K562 (cell line): Measurements from ENCODE around the gene ATP12A. TPM values are rescaled to one million over a fixed set of nuclear protein-coding genes. Genes with fewer than 3 reads are reported as not detected.

ENCODE experiments used
- ATF1 ChIP-seq, 2 experiments: fragments of 450-650 bp in 1 of 2; IDR thresholded peaks; 2 replicates each; pipeline ENCODE4 v1.6.1; 2016; ENCODE audit warnings: missing compliant biosample characterization in 1 of 2, missing genetic modification characterization in 1 of 2
- BRD4 ChIP-seq: fragments of 200-600 bp; sonication (generic); IDR thresholded peaks from 2 replicates; pipeline ENCODE4 v1.6.1; 2017; ENCODE audit warnings: inconsistent platforms
- CTBP1 ChIP-seq: fragments of 450-650 bp; IDR thresholded peaks from 2 replicates; pipeline ENCODE4 v1.6.1; 2016; ENCODE audit warnings: borderline replicate concordance
- HDGF ChIP-seq: fragments of 450-650 bp; IDR thresholded peaks from 2 replicates; pipeline ENCODE4 v1.6.1; 2016
- KLF16 ChIP-seq: IDR thresholded peaks from 2 replicates; pipeline ENCODE4 v1.6.1; 2016; ENCODE audit warnings: antibody characterized with exemption
- POLR2AphosphoS5 ChIP-seq: IDR thresholded peaks from 2 replicates; pipeline ENCODE4 v1.6.1; 2011; ENCODE audit warnings: mild to moderate bottlenecking, low read depth, low read length, moderate library complexity; ENCODE audit not compliant: control insufficient read depth, insufficient read depth
- TOE1 ChIP-seq, 2 experiments: fragments of 450-650 bp in 1 of 2; sonication (generic) in 1 of 2; formaldehyde crosslinking in 1 of 2; IDR thresholded peaks; 2 replicates each; pipeline versions ENCODE4 v1.7.1 to v1.8.0; 2016 to 2022; ENCODE audit warnings: borderline replicate concordance in 2 of 2, mild to moderate bottlenecking in 2 of 2, antibody characterized with exemption in 1 of 2, inconsistent platforms in 1 of 2, low read depth in 1 of 2, missing genetic modification reagents in 1 of 2, moderate library complexity in 1 of 2
- ZNF764 ChIP-seq: fragments of 250-450 bp; sonication (Bioruptor Pico); IDR thresholded peaks from 2 replicates; pipeline ENCODE4 v1.4.0; 2020; ENCODE audit warnings: low read depth, mild to moderate bottlenecking, moderate library complexity
- polyA plus RNA-seq, 8 experiments: library from polyadenylated mRNA; depleted of rRNA in 4 of 8; stranded (reverse) in 5 of 8; unstranded in 3 of 8; fragments of >200 nt; fragmentation: Nextera tagmentation in 2 of 8; fragmentation: Illumina TruSeq in 1 of 8; extraction: Ambion mirVana in 2 of 8; extraction: Trizol in 1 of 8; gene quantifications; 2 replicates each; pipeline versions ENCODE4 v1.2.1 to v1.2.3, GENCODE V29; 2011 to 2014; ENCODE audit warnings: inconsistent platforms in 1 of 8, missing spikeins in 1 of 8
- total RNA-seq, 7 experiments: library from RNA; depleted of rRNA in 6 of 7; stranded (reverse); fragments of >200 nt in 6 of 7; fragmentation: Illumina TruSeq in 2 of 7; extraction: Trizol in 2 of 7; gene quantifications; 2 replicates each; pipeline versions ENCODE4 v1.2.1 to v1.2.3, GENCODE V29; 2011 to 2021; ENCODE audit warnings: low replicate concordance in 1 of 7
- TF ChIP-seq, protein P1 (sequence below): fragments of 250-450 bp; sonication (Bioruptor Pico); IDR thresholded peaks from 2 replicates; pipeline ENCODE4 v1.5.0; 2021; ENCODE audit warnings: mild to moderate bottlenecking, borderline replicate concordance
- TF ChIP-seq, protein P2 (sequence below): fragments of 450-650 bp; IDR thresholded peaks from 2 replicates; pipeline ENCODE4 v1.7.0; 2016; ENCODE audit warnings: borderline replicate concordance

Gene ATP12A
- total and polyA plus RNA-seq, 9 of the 15 experiments (the other 6 are each of a cell fraction or from before 2014, with no cell fraction given), result not detected

DNA sequence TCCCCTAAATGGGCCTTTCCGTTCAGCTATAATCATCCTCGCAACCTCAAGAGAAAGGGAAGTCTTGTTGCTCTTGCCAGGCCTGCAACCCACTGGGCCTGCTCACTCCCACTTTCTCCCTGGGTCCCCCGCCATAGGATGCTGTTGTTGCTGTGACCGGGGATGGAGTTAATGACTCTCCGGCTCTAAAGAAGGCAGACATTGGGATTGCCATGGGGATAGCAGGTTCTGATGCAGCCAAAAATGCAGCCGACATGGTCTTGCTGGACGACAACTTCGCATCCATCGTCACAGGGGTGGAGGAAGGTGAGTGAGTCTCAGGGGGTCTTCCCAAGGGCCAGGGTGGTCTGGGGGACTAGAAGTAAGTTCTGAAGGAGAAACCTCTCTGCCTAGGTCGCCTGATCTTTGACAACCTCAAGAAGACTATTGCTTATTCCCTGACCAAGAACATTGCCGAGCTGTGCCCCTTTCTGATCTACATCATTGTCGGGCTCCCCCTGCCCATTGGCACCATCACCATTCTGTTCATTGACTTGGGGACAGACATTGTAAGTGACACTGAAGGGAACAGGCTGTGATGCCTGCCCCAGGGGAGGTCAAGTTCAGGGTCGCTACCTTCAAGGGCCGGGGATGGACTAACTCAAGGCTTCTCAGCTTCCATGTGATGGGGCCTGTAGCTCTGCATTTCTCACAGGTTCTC is 26.8 kb downstream of the ATP12A start (continued):
- TF ChIP-seq, protein P1, sequence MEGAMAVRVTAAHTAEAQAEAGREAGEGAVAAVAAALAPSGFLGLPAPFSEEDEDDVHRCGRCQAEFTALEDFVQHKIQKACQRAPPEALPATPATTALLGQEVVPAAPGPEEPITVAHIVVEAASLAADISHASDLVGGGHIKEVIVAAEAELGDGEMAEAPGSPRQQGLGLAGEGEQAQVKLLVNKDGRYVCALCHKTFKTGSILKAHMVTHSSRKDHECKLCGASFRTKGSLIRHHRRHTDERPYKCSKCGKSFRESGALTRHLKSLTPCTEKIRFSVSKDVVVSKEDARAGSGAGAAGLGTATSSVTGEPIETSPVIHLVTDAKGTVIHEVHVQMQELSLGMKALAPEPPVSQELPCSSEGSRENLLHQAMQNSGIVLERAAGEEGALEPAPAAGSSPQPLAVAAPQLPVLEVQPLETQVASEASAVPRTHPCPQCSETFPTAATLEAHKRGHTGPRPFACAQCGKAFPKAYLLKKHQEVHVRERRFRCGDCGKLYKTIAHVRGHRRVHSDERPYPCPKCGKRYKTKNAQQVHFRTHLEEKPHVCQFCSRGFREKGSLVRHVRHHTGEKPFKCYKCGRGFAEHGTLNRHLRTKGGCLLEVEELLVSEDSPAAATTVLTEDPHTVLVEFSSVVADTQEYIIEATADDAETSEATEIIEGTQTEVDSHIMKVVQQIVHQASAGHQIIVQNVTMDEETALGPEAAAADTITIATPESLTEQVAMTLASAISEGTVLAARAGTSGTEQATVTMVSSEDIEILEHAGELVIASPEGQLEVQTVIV (CRISPR knock-in tag), result no peak
- TF ChIP-seq POLR2AphosphoS5 (no peak), BRD4 (no peak), ZNF764 (CRISPR knock-in tag) (no peak), CTBP1 (no peak), TOE1 (IDR thresholded peaks at IDR 0.05; ENCODE audit: borderline replicate concordance) (no peak), TOE1 (CRISPR knock-in tag; IDR thresholded peaks at IDR 0.05; ENCODE audit: borderline replicate concordance, low read depth) (no peak), ATF1 (CRISPR knock-in tag; IDR thresholded peaks at IDR 0.05) (no peak), ATF1 (tag; IDR thresholded peaks at IDR 0.05) (no peak), HDGF (no peak), KLF16 (no peak)
- TF ChIP-seq, protein P2, sequence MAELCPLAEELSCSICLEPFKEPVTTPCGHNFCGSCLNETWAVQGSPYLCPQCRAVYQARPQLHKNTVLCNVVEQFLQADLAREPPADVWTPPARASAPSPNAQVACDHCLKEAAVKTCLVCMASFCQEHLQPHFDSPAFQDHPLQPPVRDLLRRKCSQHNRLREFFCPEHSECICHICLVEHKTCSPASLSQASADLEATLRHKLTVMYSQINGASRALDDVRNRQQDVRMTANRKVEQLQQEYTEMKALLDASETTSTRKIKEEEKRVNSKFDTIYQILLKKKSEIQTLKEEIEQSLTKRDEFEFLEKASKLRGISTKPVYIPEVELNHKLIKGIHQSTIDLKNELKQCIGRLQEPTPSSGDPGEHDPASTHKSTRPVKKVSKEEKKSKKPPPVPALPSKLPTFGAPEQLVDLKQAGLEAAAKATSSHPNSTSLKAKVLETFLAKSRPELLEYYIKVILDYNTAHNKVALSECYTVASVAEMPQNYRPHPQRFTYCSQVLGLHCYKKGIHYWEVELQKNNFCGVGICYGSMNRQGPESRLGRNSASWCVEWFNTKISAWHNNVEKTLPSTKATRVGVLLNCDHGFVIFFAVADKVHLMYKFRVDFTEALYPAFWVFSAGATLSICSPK, result no peak
